H1 (cell line): ENCODE measurements around the gene EVPLL. TPM values are rescaled to one million over a fixed set of nuclear protein-coding genes. Genes with fewer than 3 reads are reported as not detected.

ENCODE experiments used
- CTCF ChIA-PET: fragments of 300-600 bp; sonication (Branson Sonifier 250); formaldehyde crosslinking; loops from one replicate; lab custom pipeline; 2021; ENCODE audit not compliant: partially characterized antibody; lab: Charles Lee
- POLR2A ChIA-PET: fragments of 300-600 bp; sonication (Branson Sonifier 250); formaldehyde crosslinking; loops from one replicate; lab custom pipeline; 2021; ENCODE audit warnings: inconsistent platforms; ENCODE audit not compliant: partially characterized antibody; lab: Charles Lee
- DNase-seq, 2 experiments: peaks; one replicate each; pipeline versions ENCODE4 v3.0.0 to v3.0.0-alpha.2; 2010 to 2022; ENCODE audit warnings: low spot score in 2 of 2, low read depth in 1 of 2, mixed read lengths in 1 of 2
- FAIRE-seq: peaks from 2 replicates; lab custom pipeline; 2011; peaks lifted over from hg19 to GRCh38; lab: Jason Lieb, UNC
- H2AFZ ChIP-seq: 2 replicates; pipeline ENCODE4 v1.8.1; 2012; ENCODE audit warnings: low read length, inconsistent platforms
- H2AK5ac ChIP-seq: 2 replicates; pipeline ENCODE4 v1.6.1; 2013; ENCODE audit warnings: low read depth, low read length
- H2BK120ac ChIP-seq: replicated peaks from 2 replicates; pipeline ENCODE3; 2013; ENCODE audit warnings: low read depth, low read length, inconsistent platforms
- H2BK12ac ChIP-seq: 2 replicates; pipeline ENCODE4 v1.6.1; 2013; ENCODE audit warnings: low read depth, low read length
- H2BK15ac ChIP-seq: 2 replicates; pipeline ENCODE4 v1.6.1; 2013; ENCODE audit warnings: low read length
- H2BK20ac ChIP-seq: 2 replicates; pipeline ENCODE4 v1.6.1; 2013; ENCODE audit warnings: low read length
- H2BK5ac ChIP-seq: 2 replicates; pipeline ENCODE4 v1.6.1; 2013; ENCODE audit warnings: low read depth, low read length
- H3K14ac ChIP-seq: 2 replicates; pipeline ENCODE4 v1.6.1; 2013; ENCODE audit warnings: inconsistent platforms; ENCODE audit not compliant: insufficient read length
- H3K18ac ChIP-seq: 2 replicates; pipeline ENCODE4 v1.6.1; 2013; ENCODE audit warnings: low read length; ENCODE audit errors: extremely low read depth
- H3K23ac ChIP-seq: 2 replicates; pipeline ENCODE4 v1.6.1; 2013; ENCODE audit warnings: inconsistent platforms; ENCODE audit not compliant: insufficient read length
- H3K23me2 ChIP-seq: 2 replicates; pipeline ENCODE4 v1.6.1; 2013; ENCODE audit warnings: low read depth, low read length
- H3K27ac ChIP-seq: 2 replicates; pipeline ENCODE4 v1.6.1; 2011; ENCODE audit warnings: low read depth, low read length, inconsistent platforms
- H3K27me3 ChIP-seq, 4 experiments: replicated peaks in 1 of 4; 1 replicate in 1 of 4; 2 replicates in 3 of 4; pipeline versions ENCODE4 v1.6.1 to v1.8.1; 2011 to 2013; ENCODE audit warnings: low read length in 3 of 4, mild to moderate bottlenecking in 3 of 4, inconsistent platforms in 2 of 4, mixed read lengths in 2 of 4, moderate library complexity in 1 of 4; ENCODE audit not compliant: control insufficient read depth in 3 of 4, insufficient read depth in 3 of 4; ENCODE audit errors: extremely low read depth in 1 of 4
- H3K36me3 ChIP-seq, 4 experiments: 2 replicates each; pipeline versions ENCODE4 v1.6.1 to v1.8.1; 2011 to 2013; ENCODE audit warnings: mild to moderate bottlenecking in 4 of 4, low read length in 3 of 4, moderate library complexity in 2 of 4, control low read depth in 1 of 4, inconsistent platforms in 1 of 4; ENCODE audit not compliant: insufficient read depth in 4 of 4, control insufficient read depth in 2 of 4
- H3K4ac ChIP-seq: replicated peaks from 2 replicates; pipeline ENCODE3; 2013; ENCODE audit warnings: low read length, low read depth, mixed read lengths, inconsistent platforms; ENCODE audit not compliant: insufficient read length
- H3K4me1 ChIP-seq, 4 experiments: replicated peaks in 1 of 4; 1 replicate in 1 of 4; 2 replicates in 3 of 4; pipeline versions ENCODE4 v1.6.1 to v1.8.1; 2011 to 2013; ENCODE audit warnings: low read length in 3 of 4, inconsistent platforms in 2 of 4, mixed read lengths in 1 of 4; ENCODE audit not compliant: insufficient read depth in 4 of 4, control insufficient read depth in 3 of 4
- H3K4me2 ChIP-seq, 2 experiments: 2 replicates each; pipeline versions ENCODE4 v1.6.1 to v1.8.1; 2011 to 2013; ENCODE audit warnings: low read depth in 2 of 2, low read length in 2 of 2, control low read depth in 1 of 2, inconsistent platforms in 1 of 2, mild to moderate bottlenecking in 1 of 2; ENCODE audit not compliant: insufficient read depth in 1 of 2
- H3K4me3 ChIP-seq, 4 experiments: fragments of 200-600, 300-600 bp in 1 of 4; sonication (generic), shearing (Covaris generic), sonication (Bioruptor Twin) in 1 of 4; 2 replicates each; pipeline versions ENCODE4 v1.5.1 to v1.8.1; 2011 to 2016; ENCODE audit warnings: low read length in 4 of 4, low read depth in 3 of 4, control low read depth in 2 of 4, inconsistent platforms in 2 of 4, mild to moderate bottlenecking in 2 of 4, mixed read lengths in 1 of 4, moderate library complexity in 1 of 4; ENCODE audit not compliant: insufficient read depth in 2 of 4; ENCODE audit errors: extremely low read depth in 1 of 4
- H3K56ac ChIP-seq: replicated peaks from 2 replicates; pipeline ENCODE3; 2013; ENCODE audit warnings: low read depth, mild to moderate bottlenecking, mixed read lengths, low read length, inconsistent platforms; ENCODE audit not compliant: insufficient read length
- H3K79me1 ChIP-seq: 2 replicates; pipeline ENCODE4 v1.6.1; 2013; ENCODE audit warnings: low read depth, low read length, control low read depth
- H3K79me2 ChIP-seq, 2 experiments: 2 replicates each; pipeline versions ENCODE4 v1.6.1 to v1.8.1; 2012 to 2013; ENCODE audit warnings: low read length in 2 of 2, mild to moderate bottlenecking in 2 of 2, inconsistent platforms in 1 of 2; ENCODE audit not compliant: insufficient read depth in 2 of 2, control insufficient read depth in 1 of 2
- H3K9ac ChIP-seq, 4 experiments: replicated peaks in 1 of 4; 1 replicate in 1 of 4; 2 replicates in 3 of 4; pipeline versions ENCODE4 v1.6.1 to v1.8.1; 2011 to 2013; ENCODE audit warnings: low read depth in 3 of 4, low read length in 3 of 4, control low read depth in 2 of 4, mild to moderate bottlenecking in 2 of 4, moderate library complexity in 2 of 4, inconsistent platforms in 1 of 4; ENCODE audit errors: extremely low read depth in 1 of 4
- H3K9me3 ChIP-seq, 2 experiments: 2 replicates each; pipeline versions ENCODE4 v1.6.1 to v1.8.1; 2012 to 2013; ENCODE audit warnings: mild to moderate bottlenecking in 2 of 2, moderate library complexity in 2 of 2, control low read depth in 1 of 2, inconsistent platforms in 1 of 2, low read depth in 1 of 2, low read length in 1 of 2, mixed read lengths in 1 of 2; ENCODE audit not compliant: insufficient read depth in 2 of 2
- H4K20me1 ChIP-seq, 2 experiments: replicated peaks in 1 of 2; 2 replicates each; pipeline versions ENCODE3 to v1.8.1; 2011 to 2013; ENCODE audit warnings: inconsistent platforms in 2 of 2, low read length in 2 of 2, mild to moderate bottlenecking in 1 of 2; ENCODE audit not compliant: insufficient read depth in 2 of 2, control insufficient read depth in 1 of 2
- H4K5ac ChIP-seq: 2 replicates; pipeline ENCODE4 v1.6.1; 2013; ENCODE audit warnings: low read length, low read depth, mixed read lengths, inconsistent platforms; ENCODE audit not compliant: insufficient read length
- H4K8ac ChIP-seq: 2 replicates; pipeline ENCODE4 v1.8.0; 2013; ENCODE audit warnings: mild to moderate bottlenecking, moderate library complexity, low read length, inconsistent platforms; ENCODE audit not compliant: insufficient read depth; ENCODE audit errors: extremely low read depth
- H4K91ac ChIP-seq: replicated peaks from 2 replicates; pipeline ENCODE3; 2013; ENCODE audit warnings: low read length, mixed read lengths, inconsistent platforms; ENCODE audit not compliant: insufficient read length
- CHD2 ChIP-seq: IDR thresholded peaks from 2 replicates; pipeline ENCODE4 v1.6.1; 2012; ENCODE audit warnings: low read length, improper control_type of control experiment
- CTCF ChIP-seq, 3 experiments: IDR thresholded peaks; 1 replicate in 2 of 3; 2 replicates in 1 of 3; pipeline versions ENCODE4 v1.5.1 to v1.6.1; 2011; ENCODE audit warnings: low read length in 3 of 3, mild to moderate bottlenecking in 3 of 3, inconsistent platforms in 2 of 3, low read depth in 1 of 3, moderate library complexity in 1 of 3; ENCODE audit not compliant: insufficient read depth in 1 of 3; ENCODE audit errors: control extremely low read depth in 1 of 3
- EZH2 ChIP-seq: fragments of 200-600 bp; sonication (generic); IDR thresholded peaks from 2 replicates; pipeline ENCODE4 v1.7.1; 2012; ENCODE audit warnings: low read depth, mild to moderate bottlenecking, moderate library complexity, low read length, inconsistent platforms; ENCODE audit not compliant: severe bottlenecking
- SIN3A ChIP-seq, 2 experiments: IDR thresholded peaks in 1 of 2; conservative IDR thresholded peaks in 1 of 2; 2 replicates each; pipeline ENCODE4 v1.6.1; 2011 to 2012; ENCODE audit warnings: low read length in 2 of 2, improper control_type of control experiment in 1 of 2, low read depth in 1 of 2, mild to moderate bottlenecking in 1 of 2
- SP1 ChIP-seq: IDR thresholded peaks from 2 replicates; pipeline ENCODE4 v1.6.1; 2011; ENCODE audit warnings: low read depth, low read length
- TBP ChIP-seq: IDR thresholded peaks from 2 replicates; pipeline ENCODE4 v1.6.1; 2011; ENCODE audit warnings: low read depth, low read length, improper control_type of control experiment
- TEAD4 ChIP-seq: IDR thresholded peaks from 2 replicates; pipeline ENCODE4 v1.6.1; 2012; ENCODE audit warnings: low read depth, low read length, inconsistent platforms, mixed read lengths
- WGBS, 2 experiments: shearing (Covaris generic) in 1 of 2; methylation state at CpG; one replicate each; pipeline versions ENCODE4 v1.1.6 to v1.1.7; 2013 to 2015; ENCODE audit warnings: low lambda C conversion rate in 2 of 2, mixed read lengths in 2 of 2, inconsistent platforms in 1 of 2, low coverage in 1 of 2, missing lambda C conversion rate in 1 of 2; ENCODE audit not compliant: insufficient replicate concordance in 2 of 2, insufficient coverage in 1 of 2, insufficient read length in 1 of 2; ENCODE audit errors: extremely low coverage in 1 of 2, missing lambda C conversion rate in 1 of 2; 5-methylcytosine and 5-hydroxymethylcytosine counted together
- polyA plus RNA-seq, 7 experiments: library from polyadenylated mRNA; depleted of rRNA in 3 of 7; stranded (reverse) in 5 of 7; unstranded in 2 of 7; fragments of >200 nt in 5 of 7; fragments of 200-250 nt in 2 of 7; gene quantifications; 1 replicate in 5 of 7; 2 replicates in 1 of 7; 4 replicates in 1 of 7; pipeline versions ENCODE4 v1.2.1 to v1.2.3, GENCODE V29; 2011 to 2013; ENCODE audit warnings: missing spikeins in 2 of 7, mixed read lengths in 2 of 7
- total RNA-seq: library from RNA; stranded (reverse); fragmentation: NEBNext Ultra II Directional; extraction: Animal tissue kit (Norgen Biotek cat#: 25700); gene quantifications from 2 replicates; pipeline ENCODE4 v1.2.1, GENCODE V29; 2021

Gene EVPLL
- total and polyA plus RNA-seq, 2 of the 8 experiments (the other 6 are each of a cell fraction or from before 2014, with no cell fraction given), result 0.06 TPM; not detected in 1

DNA sequence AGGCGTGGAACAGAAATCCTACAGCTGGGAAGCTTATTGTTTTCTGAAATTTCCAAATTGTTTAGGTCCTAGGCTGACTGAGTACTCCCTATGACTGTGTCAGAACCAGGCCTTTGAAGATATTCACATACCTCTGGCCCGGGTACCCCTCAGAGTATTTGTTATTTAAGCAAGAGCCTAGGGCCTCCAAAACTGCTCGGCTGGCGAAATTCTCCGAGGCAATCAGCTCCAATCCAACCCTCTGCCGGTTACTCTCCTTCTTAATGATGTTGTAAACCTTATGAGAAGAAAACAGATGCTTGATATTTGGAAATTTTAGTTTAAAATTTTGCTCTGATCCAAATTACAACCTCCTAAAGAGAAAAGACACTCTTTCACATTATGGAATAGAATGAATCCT, 24.0 kb upstream of the EVPLL start:
- Histone ChIP-seq H3K79me1 (no peaks in the 10 kb centered on the region; the same call in 1 of the 2 replicates), H3K4ac (no peak overlapping the region), H2BK15ac (no peak overlapping the region), H3K36me3 (peaks cover 12 to 42% (median 29%) of the 10 kb centered on the region in 4 experiments; a peak in 7 of 8 replicates), H3K14ac (no peak overlapping the region), H4K8ac (no peak overlapping the region), H2BK12ac (no peak overlapping the region), H3K4me2 (no peak overlapping the region), H3K4me3 (no peak overlapping the region), H3K56ac (no peak overlapping the region), H2BK5ac (no peak overlapping the region), H3K79me2 (peaks cover 0 to 4% of the 10 kb centered on the region in 2 experiments; a peak in 2 of 4 replicates), H3K23ac (no peak overlapping the region), H3K27ac (no peak overlapping the region), H3K4me1 (no peaks in the 10 kb centered on the region), H4K91ac (no peak overlapping the region), H4K20me1 (no peaks in the 10 kb centered on the region), H3K27me3 (no peaks in the 10 kb centered on the region), H4K5ac (no peak overlapping the region), H3K9me3 (no peaks in the 10 kb centered on the region), H2AFZ (no peak overlapping the region), H2BK20ac (no peak overlapping the region), H3K18ac (no peak overlapping the region), H3K9ac (no peak overlapping the region), H2BK120ac (no peak overlapping the region), H2AK5ac (no peak overlapping the region), H3K23me2 (no peaks in the 10 kb centered on the region)
- no peak for TF ChIP-seq CTCF (IDR thresholded peaks at IDR 0.05; ENCODE audit: control extremely low read depth in 1 of 3, insufficient read depth in 1 of 3, low read depth in 1 of 3, low read length in 3 of 3)
- no peak for TF ChIP-seq CHD2
- no peak for TF ChIP-seq EZH2
- TF ChIP-seq SIN3A (conservative IDR thresholded peaks at IDR 0.05 in 1 of 2, IDR thresholded peaks at IDR 0.05 in 1 of 2; ENCODE audit: low read depth in 1 of 2, low read length in 2 of 2), result no peak
- TF ChIP-seq TBP, result no peak
- no peak for TF ChIP-seq TEAD4
- no peak for TF ChIP-seq SP1
- 93% methylated on average over 6 of the region's 6 CpGs; no CpG with 5 or more reads in 1 of the 2 experiments for WGBS, 2 experiments
- DNase-seq (no peak), FAIRE-seq (no peak)
- ChIA-PET CTCF (interaction anchor here (0.7 to 1.5 kb wide), 2 partner anchors 213 to 272 kb away, joined by 3 read pairs; no protein-coding TSS in a partner anchor), POLR2A (interaction anchor here (1.1 to 1.9 kb wide), 5 partner anchors 9 to 31 kb away, joined by 3 to 7 read pairs (median 5); partner anchors contain the start of gene SHMT1)
